Tibial artery (tissue), 4 donors: Measurements from ENCODE around the gene KCNN2.
"Not testable (repeated sequence)": the region's sequence is repeated elsewhere in the genome, so short reads cannot be mapped to it uniquely, and the experiment has no call there.

Experiments
- DNase-seq, 2 donors: peaks; one replicate each; pipeline ENCODE4 v3.0.0-alpha.2; 2019
- H3K27ac ChIP-seq, 2 donors: fragments of 200-600 bp; sonication (generic) in 1 of 2; 1 replicate in 1 of 2; 2 replicates in 1 of 2; pipeline ENCODE4 v1.5.1; 2018 to 2019; ENCODE audit warnings: mild to moderate bottlenecking in 1 of 2
- H3K27me3 ChIP-seq, 2 donors: fragments of 200-600 bp; sonication (generic) in 1 of 2; one replicate each; pipeline versions ENCODE4 v1.5.1 to v1.6.0; 2016 to 2019
- H3K36me3 ChIP-seq, 3 donors: fragments of 200-600 bp; sonication (generic) in 2 of 3; one replicate each; pipeline ENCODE4 v1.5.1; 2016 to 2019; ENCODE audit warnings: mild to moderate bottlenecking in 2 of 3
- H3K4me1 ChIP-seq, 4 donors: fragments of 200-600 bp; sonication (generic) in 2 of 4; 1 replicate in 3 of 4; 2 replicates in 1 of 4; pipeline ENCODE4 v1.5.1; 2016 to 2019
- H3K4me3 ChIP-seq, 2 donors: fragments of 200-600 bp; sonication (generic) in 1 of 2; 1 replicate in 1 of 2; 2 replicates in 1 of 2; pipeline ENCODE4 v1.5.1; 2018 to 2019; ENCODE audit warnings: mild to moderate bottlenecking in 2 of 2
- H3K9me3 ChIP-seq, 3 donors: fragments of 200-600 bp; sonication (generic) in 1 of 3; one replicate each; pipeline ENCODE4 v1.5.1; 2016 to 2019
- intact Hi-C: fragments of 100-400 bp; cut with DNase I; formaldehyde crosslinking; loops from one replicate; pipeline ENCODE4 v1.15.0; 2023; ENCODE audit warnings: low total_unique reads
- TF ChIP-seq, protein P1 (sequence below), 2 experiments: fragments of 200-600 bp in 1 of 2; fragments of 450-650 bp in 1 of 2; IDR thresholded peaks; one replicate each; pipeline ENCODE4 v1.5.1; 2017 to 2019; ENCODE audit warnings: antibody characterized with exemption in 2 of 2, mild to moderate bottlenecking in 1 of 2, moderate library complexity in 1 of 2

Gene KCNN2

DNA sequence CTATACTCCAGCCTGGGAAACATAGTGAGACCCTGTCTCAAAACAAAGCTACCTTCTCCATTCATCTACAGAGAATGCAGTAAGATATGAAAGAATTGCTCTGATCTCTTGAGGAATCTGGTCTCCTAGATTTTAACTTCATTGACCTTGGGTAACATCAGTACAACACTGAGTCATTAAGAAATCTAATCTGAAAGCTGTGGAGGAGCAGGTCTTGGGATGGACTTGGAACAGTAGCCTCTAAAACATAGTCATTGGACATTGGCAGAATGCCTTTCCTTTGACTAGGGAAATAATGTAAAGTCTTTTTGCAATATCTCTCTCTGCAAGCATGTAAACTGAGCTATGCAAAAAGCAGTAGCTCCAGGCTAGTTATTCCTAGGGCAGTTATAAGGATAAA, 58.1 kb downstream of the KCNN2 start:
- DNase-seq: no peak
- no peaks in the 10 kb centered on the region for H3K27me3 ChIP-seq
- no peaks in the 10 kb centered on the region for H3K4me1 ChIP-seq
- no peaks in the 10 kb centered on the region for H3K36me3 ChIP-seq
- TF ChIP-seq, protein P1, sequence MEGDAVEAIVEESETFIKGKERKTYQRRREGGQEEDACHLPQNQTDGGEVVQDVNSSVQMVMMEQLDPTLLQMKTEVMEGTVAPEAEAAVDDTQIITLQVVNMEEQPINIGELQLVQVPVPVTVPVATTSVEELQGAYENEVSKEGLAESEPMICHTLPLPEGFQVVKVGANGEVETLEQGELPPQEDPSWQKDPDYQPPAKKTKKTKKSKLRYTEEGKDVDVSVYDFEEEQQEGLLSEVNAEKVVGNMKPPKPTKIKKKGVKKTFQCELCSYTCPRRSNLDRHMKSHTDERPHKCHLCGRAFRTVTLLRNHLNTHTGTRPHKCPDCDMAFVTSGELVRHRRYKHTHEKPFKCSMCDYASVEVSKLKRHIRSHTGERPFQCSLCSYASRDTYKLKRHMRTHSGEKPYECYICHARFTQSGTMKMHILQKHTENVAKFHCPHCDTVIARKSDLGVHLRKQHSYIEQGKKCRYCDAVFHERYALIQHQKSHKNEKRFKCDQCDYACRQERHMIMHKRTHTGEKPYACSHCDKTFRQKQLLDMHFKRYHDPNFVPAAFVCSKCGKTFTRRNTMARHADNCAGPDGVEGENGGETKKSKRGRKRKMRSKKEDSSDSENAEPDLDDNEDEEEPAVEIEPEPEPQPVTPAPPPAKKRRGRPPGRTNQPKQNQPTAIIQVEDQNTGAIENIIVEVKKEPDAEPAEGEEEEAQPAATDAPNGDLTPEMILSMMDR (IDR thresholded peaks at IDR 0.05): no peak
- no peaks in the 10 kb centered on the region for H3K9me3 ChIP-seq
- H3K27ac ChIP-seq: no peak overlapping the region
- H3K4me3 ChIP-seq: no peak overlapping the region
- intact Hi-C loops: no loop called here

DNA sequence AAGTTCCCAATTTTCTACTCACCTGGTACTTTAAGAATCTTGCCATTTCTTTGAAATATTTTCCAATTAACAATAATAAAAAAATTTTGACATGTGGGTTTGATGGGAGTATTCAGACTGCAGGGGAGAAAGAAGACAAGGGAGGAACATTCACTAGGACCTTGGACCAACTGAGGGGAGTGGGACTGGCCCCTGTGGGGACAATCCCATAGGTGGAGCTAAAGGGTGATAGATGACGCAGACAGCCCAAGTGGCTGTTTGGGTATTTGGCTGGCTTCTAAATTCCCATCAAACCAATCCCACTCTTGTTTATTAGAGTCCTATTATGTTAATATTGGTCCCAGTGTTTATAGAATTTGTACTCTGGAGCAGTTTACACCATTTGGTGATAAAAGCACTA, 65.3 kb downstream of the KCNN2 start:
- H3K4me3 ChIP-seq: no peak overlapping the region
- H3K36me3 ChIP-seq: no peaks in the 10 kb centered on the region
- DNase-seq: no peak
- H3K27me3 ChIP-seq: no peaks in the 10 kb centered on the region
- no peaks in the 10 kb centered on the region for H3K9me3 ChIP-seq
- no peak overlapping the region for H3K27ac ChIP-seq
- TF ChIP-seq, protein P1 (IDR thresholded peaks at IDR 0.05): no peak
- no peaks in the 10 kb centered on the region for H3K4me1 ChIP-seq
- intact Hi-C loops: no loop called here

DNA sequence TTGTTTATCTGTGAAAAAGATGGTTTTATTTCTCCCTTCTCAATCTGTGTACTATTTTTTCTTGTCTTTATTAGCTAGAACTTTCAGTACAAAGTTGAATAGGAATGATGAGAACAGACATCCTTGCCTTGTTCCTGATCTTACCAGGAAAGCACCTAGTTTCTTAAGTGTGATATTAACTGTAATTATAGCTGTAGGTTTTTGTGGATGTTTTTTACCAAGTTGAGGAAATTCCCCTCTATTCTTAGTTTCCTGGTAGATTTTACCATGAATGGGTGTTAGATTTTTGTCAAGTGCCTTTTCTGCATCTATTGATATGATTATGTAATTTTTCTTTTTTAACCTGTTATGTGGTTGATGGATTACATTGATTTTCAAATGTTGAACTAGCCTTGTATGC, 68.7 kb downstream of the KCNN2 start:
- H3K4me3 ChIP-seq: no peak overlapping the region
- H3K27me3 ChIP-seq: no peaks in the 10 kb centered on the region
- H3K36me3 ChIP-seq: no peaks in the 10 kb centered on the region
- TF ChIP-seq, protein P1 (IDR thresholded peaks at IDR 0.05): no peak
- H3K9me3 ChIP-seq: no peaks in the 10 kb centered on the region
- DNase-seq: no peak
- intact Hi-C loops: no loop called here
- H3K4me1 ChIP-seq: no peaks in the 10 kb centered on the region
- no peak overlapping the region for H3K27ac ChIP-seq

DNA sequence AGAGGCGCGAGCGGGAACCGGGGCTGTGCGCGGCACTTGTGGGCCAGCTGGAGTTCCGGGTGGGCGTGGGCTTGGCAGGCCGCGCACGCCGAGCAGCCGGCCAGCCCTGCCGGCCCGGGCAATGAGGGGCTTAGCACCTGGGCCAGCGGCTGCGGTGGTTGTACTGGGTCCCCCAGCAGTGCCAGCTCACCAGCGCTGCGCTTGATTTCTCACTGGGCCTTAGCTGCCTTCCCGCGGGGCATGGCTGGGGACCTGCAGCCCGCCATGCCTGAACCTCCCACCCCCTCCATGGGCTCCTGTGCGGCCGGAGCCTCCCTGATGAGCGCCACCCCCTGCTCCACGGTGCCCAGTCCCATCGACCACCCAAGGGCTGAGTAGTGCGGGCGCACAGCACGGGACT, 70.8 kb downstream of the KCNN2 start:
- H3K4me1 ChIP-seq, H3K27me3 ChIP-seq, H3K4me3 ChIP-seq, intact Hi-C loops, DNase-seq, H3K36me3 ChIP-seq, H3K27ac ChIP-seq, H3K9me3 ChIP-seq: not testable (repeated sequence)

DNA sequence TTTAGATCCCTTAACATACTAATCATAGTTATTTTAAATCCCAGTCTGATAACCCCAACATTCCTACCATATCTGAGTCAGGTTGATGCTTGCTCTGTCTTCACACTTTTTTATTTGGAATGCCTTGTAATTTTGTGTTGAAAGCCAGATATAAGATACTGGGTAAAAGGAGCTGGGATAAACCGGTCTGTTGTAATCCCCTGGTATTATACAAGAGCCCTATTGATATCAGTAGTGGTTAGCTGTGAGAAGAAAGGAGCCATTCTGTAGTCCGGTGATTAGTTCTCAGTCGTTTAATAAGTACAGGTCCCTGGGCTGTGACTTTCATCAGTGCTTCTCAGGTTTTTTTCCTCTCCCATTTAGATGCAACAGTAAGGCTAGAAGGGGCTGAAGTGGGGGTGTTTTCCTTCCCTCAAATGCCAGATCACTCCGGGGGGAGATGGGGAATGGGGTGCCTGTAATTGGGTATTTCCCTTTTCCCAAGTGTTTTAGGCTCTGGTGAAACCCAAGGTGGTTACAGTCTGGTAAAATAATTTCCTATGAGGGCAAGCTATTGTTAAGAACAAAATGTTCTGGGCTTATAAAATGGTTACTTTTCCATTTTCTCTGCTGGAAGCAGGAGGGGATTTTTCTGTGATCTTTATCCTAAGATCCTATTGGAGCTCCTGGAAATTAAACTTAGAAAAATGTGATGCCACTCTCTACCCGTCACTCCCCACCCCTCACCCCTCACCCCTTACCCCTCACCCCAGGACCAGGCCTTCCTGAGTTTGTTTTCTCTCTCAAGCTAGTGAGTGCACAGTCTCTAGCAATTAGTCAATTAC, 72.7 kb downstream of the KCNN2 start:
- H3K36me3 ChIP-seq: no peaks in the 10 kb centered on the region
- no peak overlapping the region for H3K4me3 ChIP-seq
- intact Hi-C loops: no loop called here
- no peak for DNase-seq
- TF ChIP-seq, protein P1 (IDR thresholded peaks at IDR 0.05): no peak
- H3K27ac ChIP-seq: no peak overlapping the region
- no peaks in the 10 kb centered on the region for H3K4me1 ChIP-seq
- H3K9me3 ChIP-seq: no peaks in the 10 kb centered on the region
- H3K27me3 ChIP-seq: peaks cover 0 to 1% of the 10 kb centered on the region in 2 donors

DNA sequence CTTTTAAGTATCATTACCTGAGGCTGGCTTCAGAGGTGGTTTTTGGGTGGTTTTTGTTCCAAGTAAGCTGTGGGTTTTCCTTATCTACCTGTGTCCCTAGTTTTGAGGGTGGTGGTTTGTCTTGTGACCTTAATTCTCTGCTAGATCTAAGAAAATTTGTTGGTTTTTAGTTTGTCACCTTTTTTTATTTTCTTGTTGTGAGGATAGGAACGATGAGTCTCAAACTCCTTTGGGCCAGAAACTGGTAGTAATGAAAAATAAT, 73.3 kb downstream of the KCNN2 start:
- H3K36me3 ChIP-seq: no peaks in the 10 kb centered on the region
- no peaks in the 10 kb centered on the region for H3K9me3 ChIP-seq
- peaks cover 0 to 4% of the 10 kb centered on the region in 2 donors for H3K27me3 ChIP-seq
- intact Hi-C loops: no loop called here
- H3K4me1 ChIP-seq: no peaks in the 10 kb centered on the region
- TF ChIP-seq, protein P1 (IDR thresholded peaks at IDR 0.05): no peak
- H3K4me3 ChIP-seq: no peak overlapping the region
- no peak for DNase-seq
- no peak overlapping the region for H3K27ac ChIP-seq
